HepG2 (cell line): ENCODE measurements around the gene MTSS2. TPM values are rescaled to one million over a fixed set of nuclear protein-coding genes. Genes with fewer than 3 reads are reported as not detected.
A peak's percentile ranks its signal among the peaks of the same experiment; 100 is the strongest.

Experiments
- ATAC-seq: fragments of 200-7000 bp; cut with Tn5 transposase; 3 replicates; pipeline ENCODE4 v1.9.1; 2020; ENCODE audit warnings: mild to moderate bottlenecking, moderate library complexity
- BruUV-seq: library from RNA; stranded (reverse); fragments of 400-500 nt; replicated peaks from 2 replicates; lab custom pipeline; 2021; lab: Mats Ljungman, UMichigan
- CTCF ChIA-PET: fragments of 300-600 bp; formaldehyde crosslinking; extraction: SDS; loops from one replicate; lab custom pipeline; 2021; ENCODE audit warnings: low total read pairs, inconsistent platforms, low intra/inter-chr PET ratio; lab: Yijun Ruan, JAX
- POLR2A ChIA-PET: fragments of 350-600 bp; sonication (Branson Sonifier 250); formaldehyde crosslinking; loops from one replicate; lab custom pipeline; 2020; ENCODE audit warnings: antibody characterized with exemption, inconsistent platforms; lab: Yijun Ruan, JAX
- DNase-seq: peaks from one replicate; pipeline ENCODE4 v3.0.0-alpha.2; 2015; ENCODE audit warnings: low spot score
- FAIRE-seq: peaks from 3 replicates; lab custom pipeline; 2011; peaks lifted over from hg19 to GRCh38; lab: Jason Lieb, UNC
- H2AFZ ChIP-seq: one replicate; pipeline ENCODE4 v1.6.1; 2011; ENCODE audit warnings: low read length, inconsistent platforms
- H3K27ac ChIP-seq: fragments of 300-600 bp; 3 replicates; pipeline ENCODE4 v1.8.0; 2011; ENCODE audit warnings: mixed run types, mild to moderate bottlenecking, mixed read lengths, low read length, inconsistent platforms; ENCODE audit not compliant: insufficient read depth; ENCODE audit errors: extremely low read length
- H3K27me3 ChIP-seq, 2 experiments: fragments of 200-600 bp in 1 of 2; 2 replicates in 1 of 2; 3 replicates in 1 of 2; pipeline versions ENCODE4 v1.6.0 to v1.8.0; 2011; ENCODE audit warnings: low read length in 2 of 2, mild to moderate bottlenecking in 2 of 2, moderate library complexity in 2 of 2, inconsistent platforms in 1 of 2; ENCODE audit not compliant: insufficient read depth in 2 of 2, control insufficient read depth in 1 of 2
- H3K36me3 ChIP-seq, 2 experiments: fragments of 200-600 bp in 1 of 2; replicated peaks in 1 of 2; 2 replicates in 1 of 2; 3 replicates in 1 of 2; pipeline versions ENCODE4 v1.5.1 to v1.8.0; 2011; ENCODE audit warnings: low read length in 2 of 2, inconsistent platforms in 1 of 2; ENCODE audit not compliant: insufficient read depth in 2 of 2, control insufficient read depth in 1 of 2
- H3K4me1 ChIP-seq: 2 replicates; pipeline ENCODE4 v1.5.1; 2012; ENCODE audit warnings: low read length, inconsistent platforms; ENCODE audit not compliant: insufficient read depth
- H3K4me2 ChIP-seq: 2 replicates; pipeline ENCODE4 v1.6.0; 2011; ENCODE audit warnings: low read depth, low read length, inconsistent platforms
- H3K4me3 ChIP-seq, 3 experiments: fragments of 200-600 bp in 1 of 3; sonication (generic), shearing (Covaris generic) in 1 of 3; replicated peaks in 1 of 3; 2 replicates each; pipeline ENCODE4 v1.5.1; 2011 to 2016; ENCODE audit warnings: low read length in 3 of 3, inconsistent platforms in 2 of 3, low read depth in 2 of 3, mild to moderate bottlenecking in 2 of 3, control low read depth in 1 of 3, mixed read lengths in 1 of 3; ENCODE audit not compliant: insufficient read depth in 1 of 3
- H3K79me2 ChIP-seq: one replicate; pipeline ENCODE4 v1.6.1; 2011; ENCODE audit warnings: low read length, inconsistent platforms; ENCODE audit not compliant: insufficient read depth
- H3K9ac ChIP-seq: 2 replicates; pipeline ENCODE4 v1.6.0; 2011; ENCODE audit warnings: mild to moderate bottlenecking, low read depth, low read length, inconsistent platforms; ENCODE audit not compliant: insufficient read depth
- H3K9me3 ChIP-seq: 2 replicates; pipeline ENCODE4 v1.5.1; 2012; ENCODE audit warnings: mild to moderate bottlenecking, low read length
- H4K20me1 ChIP-seq: 2 replicates; pipeline ENCODE4 v1.6.0; 2011; ENCODE audit warnings: inconsistent platforms, mild to moderate bottlenecking, low read length, moderate library complexity; ENCODE audit not compliant: insufficient read depth
- HNRNPL ChIP-seq: fragments of 200-400 bp; formaldehyde crosslinking; IDR thresholded peaks from 2 replicates; pipeline ENCODE4 v1.6.1; 2017; ENCODE audit warnings: mild to moderate bottlenecking, low read depth, low read length
- KDM1A ChIP-seq: IDR thresholded peaks from 2 replicates; pipeline ENCODE4 v1.6.1; 2016; ENCODE audit warnings: missing compliant biosample characterization
- MXD3 ChIP-seq: IDR thresholded peaks from 2 replicates; pipeline ENCODE4 v1.6.1; 2016; ENCODE audit warnings: mild to moderate bottlenecking, missing biosample characterization, missing genetic modification reagents
- NFKB2 ChIP-seq: sonication (generic); formaldehyde crosslinking; IDR thresholded peaks from 2 replicates; pipeline ENCODE4 v1.4.0; 2020; ENCODE audit warnings: missing genetic modification reagents, borderline replicate concordance
- PHF21A ChIP-seq: sonication (generic); formaldehyde crosslinking; IDR thresholded peaks from 2 replicates; pipeline ENCODE4 v1.5.0; 2020; ENCODE audit warnings: mild to moderate bottlenecking, missing genetic modification reagents
- SALL1 ChIP-seq: sonication (generic); formaldehyde crosslinking; IDR thresholded peaks from 2 replicates; pipeline ENCODE4 v1.8.0; 2022; ENCODE audit warnings: mild to moderate bottlenecking, missing genetic modification reagents
- SRSF1 ChIP-seq: fragments of 200-400 bp; formaldehyde crosslinking; optimal IDR thresholded peaks from 2 replicates; pipeline ENCODE3; 2017; ENCODE audit warnings: mild to moderate bottlenecking, low read depth, low read length, moderate library complexity
- WGBS: methylation state at CpG from one replicate; pipeline ENCODE4 v1.1.6; 2017; ENCODE audit warnings: low lambda C conversion rate; 5-methylcytosine and 5-hydroxymethylcytosine counted together
- in situ Hi-C: cut with HindIII; loops from 2 replicates; pipeline ENCODE4 v1.10.0; 2017; ENCODE audit warnings: low pct_unique_long_range_greater_than_20kb; ENCODE audit not compliant: extremely low pct_ligation_motif_present
- intact Hi-C: fragments of 100-400 bp; cut with micrococcal nuclease; formaldehyde crosslinking; loops from one replicate; pipeline ENCODE4 v1.10.0; 2022; ENCODE audit not compliant: unreplicated experiment
- polyA plus RNA-seq, 8 experiments: library from polyadenylated mRNA; depleted of rRNA in 3 of 8; stranded (reverse) in 7 of 8; unstranded in 1 of 8; fragments of >200 nt; fragmentation: Illumina TruSeq in 4 of 8; extraction: Trizol in 4 of 8; gene quantifications; 2 replicates each; pipeline versions ENCODE4 v1.2.1 to v1.2.3, GENCODE V29; 2011 to 2016; ENCODE audit warnings: low read depth in 4 of 8, missing spikeins in 1 of 8, mixed read lengths in 1 of 8; ENCODE audit not compliant: insufficient read depth in 1 of 8
- total RNA-seq, 5 experiments: library from RNA; depleted of rRNA; stranded (reverse); fragments of >200 nt; fragmentation: Illumina TruSeq; extraction: Trizol; gene quantifications; 2 replicates each; pipeline ENCODE4 v1.2.3, GENCODE V29; 2016; ENCODE audit warnings: low read depth in 1 of 5

Gene MTSS2
- total and polyA plus RNA-seq, 2 of the 13 experiments (the other 11 are each of a cell fraction or from before 2014, with no cell fraction given) = 132 to 242 TPM

GRCh38 chr16:70701596-70701995 is 15.7 kb upstream of the MTSS2 start:
- H3K4me2 ChIP-seq = no peak overlapping the region
- in situ Hi-C loops (no loop called here), intact Hi-C loops (no loop called here)
- peaks cover 52% of the 10 kb centered on the region for H3K4me1 ChIP-seq
- no peaks in the 10 kb centered on the region for H3K9me3 ChIP-seq
- H3K4me3 ChIP-seq = no peak overlapping the region
- H3K36me3 ChIP-seq = peaks cover 5 to 8% of the 10 kb centered on the region in 2 experiments; a peak in 2 of 5 replicates
- TF ChIP-seq KDM1A (CRISPR knock-in tag) (no peak), PHF21A (CRISPR knock-in tag) (no peak), SALL1 (0 out of 2 replicates have a peak, but pooled peaks have one; percentile 13), MXD3 (CRISPR knock-in tag) (no peak)
- no peak for DNase-seq
- CTCF ChIA-PET = no interaction called here
- WGBS = 94% methylated on average over 9 of the region's 9 CpGs
- H3K79me2 ChIP-seq = no peaks in the 10 kb centered on the region
- POLR2A ChIA-PET = interaction anchor here (1.1 to 7.0 kb wide), 2 partner anchors 23 to 24 kb away, joined by 3 to 134 read pairs; no protein-coding TSS in a partner anchor
- H3K27me3 ChIP-seq = no peaks in the 10 kb centered on the region
- H4K20me1 ChIP-seq = no peaks in the 10 kb centered on the region
- no peak overlapping the region for H2AFZ ChIP-seq
- H3K27ac ChIP-seq = no peak overlapping the region
- no peak for FAIRE-seq
- ATAC-seq = no peak
- no TSS peak for BruUV-seq
- H3K9ac ChIP-seq = no peak overlapping the region; the same call in 1 of the 2 replicates

- Histone ChIP-seq H3K9me3 (no peaks in the 10 kb centered on the region), H3K4me1 (peaks cover 54% of the 10 kb centered on the region), H3K4me2 (no peak overlapping the region), H3K9ac (no peak overlapping the region), H3K36me3 (peaks cover 5 to 8% of the 10 kb centered on the region in 2 experiments; a peak in 2 of 5 replicates), H3K27me3 (no peaks in the 10 kb centered on the region), H3K27ac (no peak overlapping the region), H3K4me3 (no peak overlapping the region), H2AFZ (no peak overlapping the region), H4K20me1 (no peaks in the 10 kb centered on the region), H3K79me2 (no peaks in the 10 kb centered on the region)
- ChIA-PET POLR2A (interaction anchor here (1.1 kb wide), 1 partner anchor 24 kb away, joined by 3 read pairs; no protein-coding TSS in a partner anchor), CTCF (no interaction called here)
- no peak for DNase-seq
- TF ChIP-seq NFKB2 (CRISPR knock-in tag) (0 out of 2 replicates have a peak, but pooled peaks have one; percentile 45), SRSF1 (peak; percentile 33), HNRNPL (no peak)
- peak; percentile 5; the same call in 1 of the 3 replicates for ATAC-seq
- BruUV-seq = no TSS peak
- WGBS = 96% methylated on average over 2 of the region's 3 CpGs
- in situ Hi-C loops (no loop called here), intact Hi-C loops (no loop called here)
- FAIRE-seq = no peak
These were observed 15.2 kb upstream of the MTSS2 start for GRCh38 chr16:70701036-70701435.
